Raji (cell line): ENCODE measurements around the gene ANG.

Experiments
- POLR2A ChIP-seq: IDR thresholded peaks from 2 replicates; pipeline ENCODE4 v1.6.1; 2011; ENCODE audit warnings: low read depth, low read length, control low read depth; ENCODE audit not compliant: insufficient read depth

The ANG gene

GRCh38 chr14:20688167-20688839 is at the start of gene ANG:
Gene ANG, plus strand, starts transcription at chr14:20688764. Its CDS starts 4,801 bp downstream, at chr14:20693565.
- no peak for TF ChIP-seq POLR2A

GRCh38 chr14:20641591-20641990 is 47.0 kb upstream of the ANG start, which contains the start of gene OR6S1:
Gene OR6S1, minus strand, starts transcription at chr14:20641691. Its CDS starts 0 bp downstream, at chr14:20641691.
- no peak for TF ChIP-seq POLR2A

- no peak for TF ChIP-seq POLR2A
These were observed 46.4 kb upstream of the ANG start for GRCh38 chr14:20642182-20642581.

GRCh38 chr14:20644520-20644919 is 44.0 kb upstream of the ANG start:
- TF ChIP-seq POLR2A: no peak

- TF ChIP-seq POLR2A: no peak
These were observed 43.1 kb upstream of the ANG start for GRCh38 chr14:20645481-20645880.

- no peak for TF ChIP-seq POLR2A
These were observed 35.3 kb upstream of the ANG start for GRCh38 chr14:20652996-20653975.

GRCh38 chr14:20655851-20656250 is 32.7 kb upstream of the ANG start:
- TF ChIP-seq POLR2A: no peak

- no peak for TF ChIP-seq POLR2A
These were observed 32.3 kb upstream of the ANG start for GRCh38 chr14:20656274-20656673.

- TF ChIP-seq POLR2A: no peak
These were observed 31.1 kb upstream of the ANG start for GRCh38 chr14:20657216-20658211.

GRCh38 chr14:20658246-20658645 is 30.3 kb upstream of the ANG start:
- TF ChIP-seq POLR2A: no peak

- no peak for TF ChIP-seq POLR2A
These were observed 29.2 kb upstream of the ANG start for GRCh38 chr14:20659336-20659735.

GRCh38 chr14:20659813-20660395 is 28.7 kb upstream of the ANG start:
- TF ChIP-seq POLR2A: no peak

GRCh38 chr14:20661197-20661596 is 27.4 kb upstream of the ANG start:
- no peak for TF ChIP-seq POLR2A

- no peak for TF ChIP-seq POLR2A
These were observed 25.4 kb upstream of the ANG start for GRCh38 chr14:20662968-20663732.

GRCh38 chr14:20666400-20666961 is 22.1 kb upstream of the ANG start:
- TF ChIP-seq POLR2A: peak; percentile 63
